Astrocyte (in vitro differentiated cells and primary cell): Measurements from ENCODE around the gene JUP.

Source experiments
- CTCF ChIP-seq: IDR thresholded peaks from 2 replicates; pipeline ENCODE4 v1.5.1; 2011; ENCODE audit warnings: low read depth, mild to moderate bottlenecking, inconsistent platforms, low read length, moderate library complexity; ENCODE audit not compliant: insufficient read depth
- EZH2 ChIP-seq: IDR thresholded peaks from 2 replicates; pipeline ENCODE4 v1.6.1; 2012; ENCODE audit warnings: mild to moderate bottlenecking, low read length, inconsistent platforms; ENCODE audit not compliant: insufficient read depth

GRCh38 chr17:41814195-41814594 lies 27.7 kb upstream of the JUP start:
- TF ChIP-seq CTCF (no peak), EZH2 (no peak)
